Left cardiac atrium (tissue), 4 donors: ENCODE results near the gene HES7. TPM values are rescaled to one million over a fixed set of nuclear protein-coding genes. Genes with fewer than 3 reads are reported as not detected.

Experiments
- ATAC-seq, 2 donors: fragments of 200-7000 bp; cut with Tn5 transposase; one replicate each; pipeline ENCODE4 v1.9.1; 2020; ENCODE audit warnings: mild to moderate bottlenecking in 2 of 2, moderate library complexity in 2 of 2
- DNase-seq: peaks from one replicate; pipeline ENCODE4 v3.0.0-alpha.2; 2020
- intact Hi-C, 2 donors: fragments of 100-400 bp; cut with DNase I; formaldehyde crosslinking; loops; one replicate each; pipeline versions ENCODE4 v1.14.1 to v1.15.1; 2022 to 2023
- total RNA-seq, 2 donors: library from RNA; stranded (reverse); fragmentation: NEBNext Ultra II Directional; extraction: Animal tissue kit (Norgen Biotek cat#: 25700); gene quantifications; one replicate each; pipeline ENCODE4 v1.2.1, GENCODE V29; 2021
- donor health status: DM: no; HTN: yes; CAD: no.
- donor health status: DM: no; HTN: yes; CAD: no; lungs with severe emphysema.
- donor health status: DM: yes; HTN: yes; CAD: no.
- donor health status: Dilated cardiomyopathy.

The HES7 gene
- total RNA-seq, 2 donors from 2014 or later = 0.38 to 0.47 TPM

DNA sequence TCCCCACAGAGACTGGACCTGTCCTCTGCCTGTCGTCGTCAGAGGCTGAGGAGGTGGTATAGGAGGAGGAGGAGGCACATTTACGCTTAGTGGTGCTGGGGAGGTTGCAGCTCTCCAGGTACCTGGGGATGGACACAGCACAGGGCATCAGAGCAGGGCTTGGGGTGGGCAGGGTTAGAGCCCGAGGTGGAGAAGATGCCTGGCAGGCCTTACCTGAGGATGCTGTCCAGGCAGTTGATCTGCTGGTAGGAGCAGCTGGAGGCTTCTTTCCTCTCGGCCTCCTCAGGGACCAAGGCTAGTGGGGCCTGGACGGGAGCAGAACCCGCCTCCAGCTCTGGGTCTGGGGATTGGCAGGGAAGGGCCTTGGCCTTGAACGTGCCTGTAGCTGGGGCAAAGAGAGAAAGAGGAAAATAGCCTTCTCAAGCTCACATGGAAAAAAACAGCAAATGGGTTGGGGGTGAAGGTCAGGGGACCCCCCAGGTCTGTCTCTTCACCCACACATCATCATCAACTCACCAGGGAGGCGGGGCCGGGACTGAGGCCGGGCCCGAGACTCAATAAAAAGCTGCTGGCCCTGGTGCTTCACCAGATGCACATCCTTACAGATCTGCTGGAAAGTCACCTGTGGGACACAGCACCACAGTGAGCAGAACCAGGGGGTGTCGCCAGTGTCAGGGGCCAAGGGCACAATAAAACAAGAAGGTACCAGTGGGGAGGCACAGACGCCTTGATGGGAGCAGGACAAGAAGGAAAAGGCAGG lies 22.7 kb upstream of the HES7 start:
- no peak for DNase-seq
- intact Hi-C loops = no loop called here
- no peak for ATAC-seq

GRCh38 chr17:8145811-8146210 lies 21.9 kb upstream of the HES7 start:
- ATAC-seq (no peak), DNase-seq (no peak)
- intact Hi-C loops = no loop called here

- no peak for DNase-seq
- intact Hi-C loops = no loop called here
- no peak for ATAC-seq
Measured at GRCh38 chr17:8144401-8145231, 20.7 kb upstream of the HES7 start.

DNA sequence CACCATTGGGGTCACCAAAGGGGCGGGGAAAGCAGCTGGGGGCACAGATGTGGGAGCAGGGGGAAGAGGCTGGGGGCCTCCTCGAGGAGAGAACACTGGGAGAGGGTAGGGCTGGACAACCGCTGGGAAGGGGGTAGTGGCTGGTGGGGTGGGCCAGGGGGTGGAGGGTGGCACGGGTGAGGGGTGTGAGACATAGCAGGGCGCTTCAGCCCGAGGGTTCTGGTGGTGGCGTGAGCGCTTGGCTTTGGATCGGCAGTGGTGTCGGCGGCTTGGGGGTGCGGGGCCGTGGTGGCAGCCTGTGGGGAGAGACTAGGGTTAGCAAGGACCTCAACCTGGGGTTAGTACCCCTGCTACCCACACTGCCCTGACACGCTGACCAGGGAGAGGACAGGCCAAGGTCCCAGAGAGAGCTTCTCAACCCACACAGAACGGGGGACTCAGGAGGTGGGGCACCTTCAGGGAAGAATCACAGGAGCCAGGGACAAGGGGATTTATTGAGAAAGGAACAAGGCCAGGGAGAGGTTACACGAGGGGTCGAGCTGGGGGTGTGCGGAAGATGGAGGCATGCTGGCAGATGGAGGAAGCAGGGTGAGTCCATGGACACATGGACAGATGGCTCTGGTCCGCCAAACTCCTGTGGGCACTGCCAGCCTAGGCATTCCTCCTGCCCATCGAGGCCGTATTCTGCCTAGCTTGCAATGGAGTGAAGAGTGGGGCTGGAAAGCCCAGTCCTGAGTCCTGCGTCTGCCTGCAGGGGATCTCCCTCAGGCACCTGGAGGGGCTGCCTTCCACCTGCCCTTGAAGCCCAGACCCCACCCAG lies 19.9 kb upstream of the HES7 start:
- DNase-seq = no peak
- intact Hi-C loops = no loop called here
- ATAC-seq = no peak

DNA sequence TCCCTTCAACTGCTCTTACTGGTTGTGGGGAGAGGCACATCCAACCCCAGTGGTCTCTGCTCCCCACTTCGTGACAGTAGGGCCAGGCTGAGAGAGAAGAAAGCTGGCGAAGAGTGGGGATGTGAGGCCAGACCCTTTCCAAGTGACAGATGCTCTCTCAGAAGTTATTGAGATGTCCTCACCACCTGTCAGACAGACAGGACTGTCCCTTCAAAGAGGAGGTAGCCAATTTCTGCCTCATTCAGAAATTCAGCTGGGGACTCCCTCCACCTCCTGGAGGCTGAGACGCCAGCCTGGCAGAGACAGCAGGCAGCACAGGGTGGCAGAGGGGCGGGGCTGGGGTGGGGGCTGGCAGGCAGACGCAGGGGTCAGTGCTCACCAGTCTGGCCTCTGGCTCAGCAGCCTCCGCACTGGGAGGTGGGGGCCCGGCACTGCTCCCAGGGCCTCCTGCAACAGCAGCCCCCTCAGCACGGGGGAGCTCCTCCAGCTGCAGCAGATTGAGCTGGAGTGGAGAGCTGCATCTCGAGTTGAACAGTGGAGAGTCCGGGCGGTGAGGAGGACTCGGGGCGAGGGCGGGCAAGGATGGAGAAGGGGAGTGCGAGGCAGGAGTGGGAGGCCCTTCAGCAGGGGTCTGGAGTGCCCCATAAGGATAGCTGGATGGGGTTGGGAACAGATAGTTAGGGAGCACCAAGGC lies 19.1 kb upstream of the HES7 start:
- intact Hi-C loops = no loop called here
- no peak for ATAC-seq

GRCh38 chr17:8142158-8142886 lies 18.4 kb upstream of the HES7 start:
- ATAC-seq = no peak
- DNase-seq = no peak
- intact Hi-C loops = no loop called here

More for the DNA sequence above, 19.1 kb upstream of the HES7 start:
- DNase-seq = no peak

DNA sequence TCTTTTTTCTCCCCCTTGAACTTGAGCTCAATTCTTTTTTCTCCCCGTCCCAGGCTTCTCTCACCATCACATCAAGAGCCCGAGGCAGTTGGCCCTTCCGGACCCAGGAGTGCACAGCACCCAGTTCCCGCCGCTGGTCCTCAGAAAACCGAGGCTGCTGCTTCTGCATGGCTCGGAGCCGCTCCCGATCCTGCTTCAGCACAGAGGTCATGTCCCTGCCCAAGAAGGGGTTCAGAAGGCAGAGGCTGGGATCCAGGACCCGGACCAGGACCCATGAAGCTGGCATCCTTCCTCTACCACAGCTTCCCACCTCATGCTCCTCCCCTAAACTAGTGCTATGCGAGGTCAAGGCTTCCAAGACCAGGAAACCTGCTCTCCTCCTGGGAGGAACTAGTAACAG lies 17.8 kb upstream of the HES7 start:
- ATAC-seq (no peak), DNase-seq (no peak)
- intact Hi-C loops = no loop called here

GRCh38 chr17:8141045-8141444 lies 17.1 kb upstream of the HES7 start:
- no peak for DNase-seq
- intact Hi-C loops = no loop called here
- no peak for ATAC-seq

DNA sequence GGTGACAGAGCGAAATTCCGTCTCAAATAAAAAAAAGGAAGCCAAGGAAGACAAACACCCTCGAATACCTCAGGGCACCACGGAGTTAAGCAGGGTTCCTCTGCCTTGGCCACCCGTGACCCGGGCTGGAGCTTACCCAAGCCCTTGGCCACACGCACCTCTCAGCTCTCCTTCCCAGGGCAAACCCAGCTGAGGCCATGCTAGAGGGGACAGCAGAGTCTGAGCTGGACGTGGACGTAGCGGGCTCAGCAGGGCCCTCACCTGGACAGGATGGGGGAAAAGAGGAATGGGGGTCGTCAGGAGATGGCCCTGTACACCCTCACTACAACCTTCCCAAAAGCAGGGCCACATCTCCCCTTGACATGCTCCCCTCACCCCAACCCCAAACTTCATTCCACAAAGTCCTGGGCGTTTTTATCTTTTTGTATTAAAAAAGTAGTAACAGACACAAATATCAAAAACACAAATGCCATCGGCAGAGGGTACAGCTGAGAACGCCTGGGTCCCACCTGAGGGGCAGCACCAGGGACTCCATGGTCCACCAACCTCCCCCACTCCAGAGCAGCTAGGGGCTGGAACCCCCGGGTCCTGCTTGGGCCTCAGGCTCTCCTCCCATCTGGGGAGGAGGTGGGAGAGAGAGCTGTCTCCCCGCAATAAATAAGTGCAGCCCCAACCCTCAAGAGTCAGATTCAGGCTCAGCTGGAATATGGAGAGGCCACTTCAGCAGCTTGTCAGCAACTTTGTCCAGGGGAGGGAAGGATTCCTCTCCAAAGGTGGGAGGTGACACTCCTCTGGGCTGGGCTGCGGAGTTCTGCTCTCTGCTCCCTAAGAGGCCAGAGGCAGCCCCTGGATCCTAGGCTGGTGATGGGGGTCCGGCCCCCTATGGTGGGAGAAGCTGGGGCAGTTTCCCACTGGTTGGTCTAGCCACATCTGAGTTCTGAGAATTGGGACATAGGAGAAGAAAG lies 16.4 kb upstream of the HES7 start:
- peak; percentile 42 for DNase-seq
- intact Hi-C loops = no loop called here
- ATAC-seq = no peak

- intact Hi-C loops = no loop called here
Measured at GRCh38 chr17:8138672-8139371, 14.9 kb upstream of the HES7 start.

DNA sequence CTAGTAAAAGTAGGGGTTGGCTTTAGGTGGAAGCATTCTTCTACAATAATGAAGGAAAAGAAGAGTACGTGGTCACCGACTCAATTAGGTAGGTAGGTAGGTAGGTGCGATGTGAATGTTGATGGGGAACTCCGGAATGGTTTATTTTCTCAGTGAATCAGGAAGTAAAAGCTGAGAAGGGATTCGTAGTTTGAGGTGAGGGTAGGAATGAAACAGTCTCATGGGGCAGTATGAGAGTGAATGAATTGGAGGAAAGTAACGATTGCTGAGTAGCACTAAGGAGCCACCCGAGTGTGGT lies 14.4 kb upstream of the HES7 start:
- intact Hi-C loops = no loop called here
- ATAC-seq = no peak
- DNase-seq = no peak

More at GRCh38 chr17:8138672-8139371, 14.9 kb upstream of the HES7 start:
- ATAC-seq (peak; percentile 92 to 95), DNase-seq (peak; percentile 94)

- ATAC-seq = peak in 1 of 2 donors; percentile 0
- no peak for DNase-seq
- intact Hi-C loops = no loop called here
Measured at GRCh38 chr17:8137645-8138373, 13.9 kb upstream of the HES7 start.

DNA sequence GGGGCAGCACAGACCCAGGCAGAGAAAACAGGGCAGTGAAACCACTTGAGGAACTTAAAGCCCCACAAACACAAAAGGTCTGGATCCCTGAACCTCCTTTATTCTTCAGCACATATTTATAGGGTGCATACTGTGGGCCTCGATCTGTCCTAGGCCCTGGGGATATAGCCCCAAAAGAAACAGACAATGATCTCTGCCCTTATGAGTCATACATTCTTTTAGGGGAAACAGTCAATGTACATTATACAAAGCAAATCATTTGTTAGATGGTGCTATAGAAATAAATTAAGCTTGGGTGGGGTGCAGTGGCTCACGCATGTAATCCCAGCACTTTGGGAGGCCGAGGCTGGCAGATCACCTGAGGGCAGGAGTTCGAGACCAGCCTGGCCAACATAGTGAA lies 10.0 kb upstream of the HES7 start:
- DNase-seq (no peak), ATAC-seq (no peak)
- intact Hi-C loops = no loop called here

- DNase-seq (no peak), ATAC-seq (no peak)
- intact Hi-C loops = no loop called here
Measured at GRCh38 chr17:8133399-8133798, 9.5 kb upstream of the HES7 start.

DNA sequence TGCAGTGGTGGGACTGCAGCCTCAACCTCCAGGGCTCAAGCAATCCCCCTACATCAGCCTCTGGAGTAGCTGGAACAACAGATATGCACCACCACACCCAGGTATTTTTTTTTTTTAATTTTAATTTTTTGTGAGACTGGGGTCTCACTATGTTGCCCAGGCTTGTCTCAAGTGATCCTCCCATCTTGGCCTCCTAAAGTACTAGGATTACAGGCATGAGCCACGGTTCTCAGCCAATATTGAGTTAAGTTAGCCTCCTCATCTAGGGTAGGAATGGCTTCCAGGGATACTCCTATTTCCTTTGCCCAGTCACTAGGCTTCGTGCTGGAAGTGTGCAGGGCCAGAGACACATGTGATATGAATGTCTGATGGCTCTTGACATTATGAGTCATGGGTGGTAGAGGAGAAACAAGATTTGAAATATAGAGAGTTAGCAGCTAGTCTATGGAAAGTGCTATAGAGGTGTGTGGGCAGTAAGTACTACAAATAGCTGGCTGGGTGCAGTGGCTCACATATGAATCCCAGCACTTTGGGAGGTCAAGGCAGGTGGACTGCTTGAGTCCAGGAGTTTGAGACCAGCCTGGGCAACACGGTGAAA lies 8.0 kb upstream of the HES7 start:
- intact Hi-C loops = no loop called here
- ATAC-seq (no peak), DNase-seq (no peak)
